BE2C (cell line): Measurements from ENCODE around the gene IL4R.

Experiments
- DNase-seq: peaks from one replicate; pipeline ENCODE4 v3.0.0-alpha.2; 2020
- H3K27me3 ChIP-seq: fragments of 250-450 bp; sonication (Bioruptor Pico); 2 replicates; pipeline ENCODE4 v1.5.1; 2020; ENCODE audit warnings: mild to moderate bottlenecking
- H3K36me3 ChIP-seq: fragments of 250-450 bp; sonication (Bioruptor Pico); 2 replicates; pipeline ENCODE4 v1.5.1; 2020; ENCODE audit warnings: mild to moderate bottlenecking
- H3K4me1 ChIP-seq: fragments of 250-450 bp; sonication (Bioruptor Pico); 2 replicates; pipeline ENCODE4 v1.5.1; 2020
- H3K4me3 ChIP-seq: 2 replicates; pipeline ENCODE4 v1.5.1; 2011; ENCODE audit warnings: low read depth, low read length
- H3K9me3 ChIP-seq: fragments of 250-450 bp; sonication (Bioruptor Pico); 2 replicates; pipeline ENCODE4 v1.5.1; 2020
- CTCF ChIP-seq: IDR thresholded peaks from 2 replicates; pipeline ENCODE4 v1.5.1; 2012; ENCODE audit warnings: mild to moderate bottlenecking, low read depth, low read length

The IL4R gene

GRCh38 chr16:27401768-27402568 lies 88.2 kb downstream of the IL4R start, which contains the start of gene IL21R:
TSS of gene IL21R (plus strand) at chr16:27402174. CDS start at chr16:27430072, 27,898 bp downstream.
- TF ChIP-seq CTCF = no peak
- no peaks in the 10 kb centered on the region for H3K4me1 ChIP-seq
- DNase-seq = no peak
- no peaks in the 10 kb centered on the region for H3K9me3 ChIP-seq
- no peaks in the 10 kb centered on the region for H3K36me3 ChIP-seq
- H3K27me3 ChIP-seq = no peaks in the 10 kb centered on the region
- no peak within 1 kb of the TSS for H3K4me3 ChIP-seq

- no peak overlapping the region for H3K4me3 ChIP-seq
- H3K4me1 ChIP-seq = no peaks in the 10 kb centered on the region
- no peaks in the 10 kb centered on the region for H3K36me3 ChIP-seq
- TF ChIP-seq CTCF = no peak
- no peaks in the 10 kb centered on the region for H3K27me3 ChIP-seq
- no peaks in the 10 kb centered on the region for H3K9me3 ChIP-seq
- DNase-seq = no peak
These were observed 88.8 kb downstream of the IL4R start for GRCh38 chr16:27402569-27402963.

- Histone ChIP-seq H3K9me3 (no peaks in the 10 kb centered on the region), H3K4me3 (no peak overlapping the region), H3K36me3 (no peaks in the 10 kb centered on the region), H3K4me1 (no peaks in the 10 kb centered on the region), H3K27me3 (no peaks in the 10 kb centered on the region)
- DNase-seq = no peak
- TF ChIP-seq CTCF = no peak
These were observed 89.3 kb downstream of the IL4R start for GRCh38 chr16:27402964-27403600.

- no peak for TF ChIP-seq CTCF
- no peaks in the 10 kb centered on the region for H3K9me3 ChIP-seq
- H3K27me3 ChIP-seq = no peaks in the 10 kb centered on the region
- no peaks in the 10 kb centered on the region for H3K36me3 ChIP-seq
- no peak overlapping the region for H3K4me3 ChIP-seq
- DNase-seq = no peak
- H3K4me1 ChIP-seq = no peaks in the 10 kb centered on the region
These were observed 89.8 kb downstream of the IL4R start for GRCh38 chr16:27403601-27403992.

GRCh38 chr16:27404163-27404823 lies 90.5 kb downstream of the IL4R start:
- no peaks in the 10 kb centered on the region for H3K27me3 ChIP-seq
- no peaks in the 10 kb centered on the region for H3K4me1 ChIP-seq
- DNase-seq = no peak

More at GRCh38 chr16:27404163-27404823, 90.5 kb downstream of the IL4R start:
- TF ChIP-seq CTCF = no peak
- Histone ChIP-seq H3K4me3 (no peak overlapping the region), H3K36me3 (no peaks in the 10 kb centered on the region), H3K9me3 (no peaks in the 10 kb centered on the region)
